ENCODE measurements around the gene DZIP1. TPM values are rescaled to one million over a fixed set of nuclear protein-coding genes. Genes with fewer than 3 reads are reported as not detected.

The DZIP1 gene
- total RNA-seq, 1 donor from 2014 or later = 62.8 TPM

- H3K27me3 Mint-ChIP-seq (ENCODE audit: low read depth) = peaks cover 4% of the 10 kb centered on the region
- H3K4me1 Mint-ChIP-seq = peaks cover 15% of the 10 kb centered on the region
- no peaks in the 10 kb centered on the region for H3K9me3 Mint-ChIP-seq
- H3K36me3 Mint-ChIP-seq = no peaks in the 10 kb centered on the region
- no peak for DNase-seq (ENCODE audit: low spot score in 2 of 2, unreplicated experiment in 2 of 2)
- no peak overlapping the region for H3K27ac Mint-ChIP-seq
- no peak overlapping the region for H3K4me3 Mint-ChIP-seq
- TF ChIP-seq CTCF (IDR thresholded peaks at IDR 0.05; ENCODE audit: unreplicated experiment) = no peak
These were observed 100.2 kb downstream of the DZIP1 start for GRCh38 chr13:95544293-95544692.

- Mint-ChIP-seq H3K27ac (no peak overlapping the region), H3K9me3 (no peaks in the 10 kb centered on the region), H3K27me3 (ENCODE audit: low read depth) (peaks cover 3% of the 10 kb centered on the region), H3K4me1 (peaks cover 4% of the 10 kb centered on the region), H3K36me3 (no peaks in the 10 kb centered on the region), H3K4me3 (no peak overlapping the region)
- TF ChIP-seq CTCF (IDR thresholded peaks at IDR 0.05; ENCODE audit: unreplicated experiment) = no peak
- no peak for DNase-seq (ENCODE audit: low spot score in 2 of 2, unreplicated experiment in 2 of 2)
These were observed 102.5 kb downstream of the DZIP1 start for GRCh38 chr13:95541911-95542474.

GRCh38 chr13:95541308-95541707 is 103.2 kb downstream of the DZIP1 start:
- DNase-seq (ENCODE audit: low spot score in 2 of 2, unreplicated experiment in 2 of 2) = no peak
- Mint-ChIP-seq H3K4me3 (no peak overlapping the region), H3K4me1 (peaks cover 3% of the 10 kb centered on the region), H3K9me3 (no peaks in the 10 kb centered on the region), H3K27me3 (ENCODE audit: low read depth) (no peaks in the 10 kb centered on the region), H3K27ac (no peak overlapping the region), H3K36me3 (no peaks in the 10 kb centered on the region)
- TF ChIP-seq CTCF (IDR thresholded peaks at IDR 0.05; ENCODE audit: unreplicated experiment) = no peak

GRCh38 chr13:95540888-95541287 is 103.6 kb downstream of the DZIP1 start:
- Mint-ChIP-seq H3K27me3 (ENCODE audit: low read depth) (no peaks in the 10 kb centered on the region), H3K4me3 (no peak overlapping the region), H3K36me3 (no peaks in the 10 kb centered on the region), H3K4me1 (peaks cover 3% of the 10 kb centered on the region), H3K9me3 (no peaks in the 10 kb centered on the region), H3K27ac (no peak overlapping the region)
- no peak for TF ChIP-seq CTCF (IDR thresholded peaks at IDR 0.05; ENCODE audit: unreplicated experiment)
- no peak for DNase-seq (ENCODE audit: low spot score in 2 of 2, unreplicated experiment in 2 of 2)

- Mint-ChIP-seq H3K27ac (no peak overlapping the region), H3K4me1 (peaks cover 3% of the 10 kb centered on the region), H3K27me3 (ENCODE audit: low read depth) (no peaks in the 10 kb centered on the region), H3K9me3 (no peaks in the 10 kb centered on the region), H3K4me3 (no peak overlapping the region), H3K36me3 (no peaks in the 10 kb centered on the region)
- TF ChIP-seq CTCF (IDR thresholded peaks at IDR 0.05; ENCODE audit: unreplicated experiment) = peak; percentile 62
- DNase-seq (ENCODE audit: low spot score in 2 of 2, unreplicated experiment in 2 of 2) = no peak
These were observed 107.8 kb downstream of the DZIP1 start for GRCh38 chr13:95536632-95537241.

Measured in mesothelial cell of epicardium (in vitro differentiated cells).